Measurements from ENCODE around the gene SLC35G4.
"Not testable (repeated sequence)": the region's sequence is repeated elsewhere in the genome, so short reads cannot be mapped to it uniquely, and the experiment has no call there.

DNA sequence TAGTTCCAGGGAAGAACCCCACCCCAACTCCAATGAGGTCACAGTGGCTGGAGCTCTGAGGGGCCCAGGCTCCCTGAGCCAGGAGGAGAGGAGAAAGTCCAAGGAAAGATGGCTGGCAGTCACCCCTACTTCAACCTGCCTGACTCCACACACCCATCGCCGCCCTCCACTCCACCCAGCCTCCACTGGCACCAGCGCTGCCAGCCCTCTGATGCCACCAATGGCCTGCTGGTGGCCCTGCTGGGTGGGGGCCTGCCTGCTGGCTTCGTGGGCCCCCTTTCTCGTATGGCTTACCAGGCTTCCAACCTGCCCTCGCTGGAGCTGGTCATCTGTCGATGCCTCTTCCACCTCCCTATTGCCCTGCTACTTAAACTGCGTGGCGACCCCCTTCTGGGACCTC, at the start of gene SLC35G4:
- TF ChIP-seq POLR2A (IDR thresholded peaks at IDR 0.05) = not testable (repeated sequence)
- TF ChIP-seq, protein P1, sequence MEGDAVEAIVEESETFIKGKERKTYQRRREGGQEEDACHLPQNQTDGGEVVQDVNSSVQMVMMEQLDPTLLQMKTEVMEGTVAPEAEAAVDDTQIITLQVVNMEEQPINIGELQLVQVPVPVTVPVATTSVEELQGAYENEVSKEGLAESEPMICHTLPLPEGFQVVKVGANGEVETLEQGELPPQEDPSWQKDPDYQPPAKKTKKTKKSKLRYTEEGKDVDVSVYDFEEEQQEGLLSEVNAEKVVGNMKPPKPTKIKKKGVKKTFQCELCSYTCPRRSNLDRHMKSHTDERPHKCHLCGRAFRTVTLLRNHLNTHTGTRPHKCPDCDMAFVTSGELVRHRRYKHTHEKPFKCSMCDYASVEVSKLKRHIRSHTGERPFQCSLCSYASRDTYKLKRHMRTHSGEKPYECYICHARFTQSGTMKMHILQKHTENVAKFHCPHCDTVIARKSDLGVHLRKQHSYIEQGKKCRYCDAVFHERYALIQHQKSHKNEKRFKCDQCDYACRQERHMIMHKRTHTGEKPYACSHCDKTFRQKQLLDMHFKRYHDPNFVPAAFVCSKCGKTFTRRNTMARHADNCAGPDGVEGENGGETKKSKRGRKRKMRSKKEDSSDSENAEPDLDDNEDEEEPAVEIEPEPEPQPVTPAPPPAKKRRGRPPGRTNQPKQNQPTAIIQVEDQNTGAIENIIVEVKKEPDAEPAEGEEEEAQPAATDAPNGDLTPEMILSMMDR (IDR thresholded peaks at IDR 0.05) = not testable (repeated sequence)

Data from testis (tissue), 2 donors.